ENCODE results near the gene GPC2. TPM values are rescaled to one million over a fixed set of nuclear protein-coding genes. Genes with fewer than 3 reads are reported as not detected.

GPC2 gene
- total RNA-seq, 2 donors from 2014 or later, result 1.8 to 5.0 TPM

DNA sequence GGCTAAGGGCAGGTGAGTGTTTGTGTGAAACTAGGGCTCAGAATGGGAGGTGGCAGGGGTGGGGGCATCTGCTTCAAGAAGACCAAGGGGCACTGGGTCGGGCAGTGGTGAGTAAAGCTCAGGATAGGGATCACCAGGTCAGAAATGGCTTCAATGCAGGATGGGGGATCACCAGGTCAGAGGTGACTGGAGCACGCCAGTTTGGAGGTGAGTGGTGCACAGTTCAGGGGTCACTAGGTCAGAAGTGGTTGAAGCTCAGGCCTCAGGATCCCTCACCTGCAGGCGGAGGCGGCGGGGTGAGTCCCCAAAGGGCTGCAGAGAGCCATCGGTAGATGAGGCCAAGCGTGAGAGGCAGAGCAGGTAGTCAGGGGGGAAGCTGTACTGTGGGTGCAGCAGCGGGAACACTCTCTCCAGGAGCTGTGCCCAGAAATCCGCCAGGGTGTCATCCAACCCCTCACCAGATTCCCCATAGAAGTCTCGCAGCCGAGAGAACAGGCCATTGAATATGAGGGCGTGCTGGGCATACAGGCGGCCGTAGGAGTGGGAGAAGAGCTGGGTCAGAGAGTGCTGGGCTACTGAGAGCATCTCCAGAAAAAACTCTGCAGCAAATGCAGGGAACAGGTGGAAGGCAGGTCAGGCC is 1.8 kb downstream of the GPC2 start:
- H3K4me1 ChIP-seq (ENCODE audit: control insufficient read depth in 1 of 2, low read depth in 2 of 2), result peaks cover 11 to 27% of the 10 kb centered on the region in 2 donors
- ATAC-seq (ENCODE audit: insufficient number of reproducible peaks, low FRiP score, low read depth) (no peak), DNase-seq (ENCODE audit: low spot score) (no peak)
- TF ChIP-seq, protein P1, sequence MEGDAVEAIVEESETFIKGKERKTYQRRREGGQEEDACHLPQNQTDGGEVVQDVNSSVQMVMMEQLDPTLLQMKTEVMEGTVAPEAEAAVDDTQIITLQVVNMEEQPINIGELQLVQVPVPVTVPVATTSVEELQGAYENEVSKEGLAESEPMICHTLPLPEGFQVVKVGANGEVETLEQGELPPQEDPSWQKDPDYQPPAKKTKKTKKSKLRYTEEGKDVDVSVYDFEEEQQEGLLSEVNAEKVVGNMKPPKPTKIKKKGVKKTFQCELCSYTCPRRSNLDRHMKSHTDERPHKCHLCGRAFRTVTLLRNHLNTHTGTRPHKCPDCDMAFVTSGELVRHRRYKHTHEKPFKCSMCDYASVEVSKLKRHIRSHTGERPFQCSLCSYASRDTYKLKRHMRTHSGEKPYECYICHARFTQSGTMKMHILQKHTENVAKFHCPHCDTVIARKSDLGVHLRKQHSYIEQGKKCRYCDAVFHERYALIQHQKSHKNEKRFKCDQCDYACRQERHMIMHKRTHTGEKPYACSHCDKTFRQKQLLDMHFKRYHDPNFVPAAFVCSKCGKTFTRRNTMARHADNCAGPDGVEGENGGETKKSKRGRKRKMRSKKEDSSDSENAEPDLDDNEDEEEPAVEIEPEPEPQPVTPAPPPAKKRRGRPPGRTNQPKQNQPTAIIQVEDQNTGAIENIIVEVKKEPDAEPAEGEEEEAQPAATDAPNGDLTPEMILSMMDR (IDR thresholded peaks at IDR 0.05), result no peak
- H3K27me3 ChIP-seq (replicated peaks; ENCODE audit: insufficient read depth), result no peaks in the 10 kb centered on the region
- no peaks in the 10 kb centered on the region for H3K9me3 ChIP-seq
- no peaks in the 10 kb centered on the region for H3K36me3 ChIP-seq
- no peak overlapping the region for H3K27ac ChIP-seq
- no peak overlapping the region for H3K4me3 ChIP-seq

DNA sequence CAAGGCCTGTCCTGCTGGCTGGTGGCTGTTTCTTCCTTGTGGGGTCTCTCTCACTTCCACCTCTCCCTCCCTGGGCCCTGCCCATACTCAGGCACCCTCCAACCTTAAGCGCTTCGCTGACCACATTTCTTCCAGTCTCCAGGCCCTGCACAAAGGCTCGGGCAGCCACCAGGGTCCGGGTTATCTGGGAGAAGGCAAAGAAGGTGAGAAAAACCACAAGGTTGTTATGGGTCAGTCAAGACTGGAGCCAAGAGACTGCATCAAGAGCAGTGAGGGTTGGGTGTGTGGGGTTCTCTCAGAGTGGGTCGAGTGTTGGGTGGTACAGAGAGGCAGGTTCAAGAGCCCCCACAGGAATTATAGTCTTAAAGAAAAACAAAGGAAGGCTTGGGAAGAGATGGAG is 2.6 kb downstream of the GPC2 start:
- Histone ChIP-seq H3K27me3 (replicated peaks; ENCODE audit: insufficient read depth) (no peaks in the 10 kb centered on the region), H3K27ac (no peak overlapping the region), H3K4me3 (no peak overlapping the region), H3K4me1 (ENCODE audit: control insufficient read depth in 1 of 2, low read depth in 2 of 2) (peaks cover 11 to 27% of the 10 kb centered on the region in 2 donors), H3K36me3 (no peaks in the 10 kb centered on the region), H3K9me3 (no peaks in the 10 kb centered on the region)
- no peak for ATAC-seq (ENCODE audit: insufficient number of reproducible peaks, low FRiP score, low read depth)
- no peak for DNase-seq (ENCODE audit: low spot score)
- TF ChIP-seq, protein P1 (IDR thresholded peaks at IDR 0.05), result no peak

DNA sequence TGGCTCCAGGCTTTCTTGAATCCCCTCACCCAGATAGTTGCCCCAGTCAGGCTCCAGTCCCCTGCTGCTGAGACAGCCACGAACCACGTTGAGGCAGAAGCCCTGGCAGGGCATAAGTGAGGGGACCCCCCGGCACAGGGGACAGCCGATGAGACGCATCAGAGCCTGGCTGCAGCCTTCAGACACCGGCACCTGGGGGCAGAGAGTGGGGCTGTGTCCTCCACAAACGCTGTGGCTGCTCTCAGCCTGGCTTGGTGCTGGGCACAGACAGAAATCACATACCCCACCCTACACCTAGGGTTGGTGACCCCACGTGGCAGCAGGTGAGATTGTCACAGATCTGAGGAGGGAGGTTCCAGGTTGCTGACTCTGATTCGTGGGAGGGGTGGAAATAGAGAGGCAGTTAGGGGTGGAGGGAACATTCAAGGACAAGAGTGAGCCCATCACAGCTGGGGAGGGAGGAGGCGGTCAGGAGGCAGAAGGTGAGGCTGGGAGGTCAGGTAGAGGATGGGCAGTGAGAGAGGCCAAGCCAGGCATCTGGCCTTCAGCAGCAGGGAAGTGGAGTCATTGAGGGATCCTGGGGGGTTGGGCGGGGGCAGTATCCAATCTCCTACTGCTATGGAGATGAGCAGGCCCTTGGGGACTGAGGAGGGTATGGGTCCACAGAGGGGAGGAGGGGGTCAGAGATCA is 3.2 kb downstream of the GPC2 start:
- no peaks in the 10 kb centered on the region for H3K9me3 ChIP-seq
- no peaks in the 10 kb centered on the region for H3K27me3 ChIP-seq (replicated peaks; ENCODE audit: insufficient read depth)
- no peak for ATAC-seq (ENCODE audit: insufficient number of reproducible peaks, low FRiP score, low read depth)
- TF ChIP-seq, protein P1 (IDR thresholded peaks at IDR 0.05), result no peak
- H3K27ac ChIP-seq, result no peak overlapping the region
- no peak for DNase-seq (ENCODE audit: low spot score)
- H3K4me1 ChIP-seq (ENCODE audit: control insufficient read depth in 1 of 2, low read depth in 2 of 2), result peaks cover 13 to 31% of the 10 kb centered on the region in 2 donors
- no peaks in the 10 kb centered on the region for H3K36me3 ChIP-seq
- H3K4me3 ChIP-seq, result no peak overlapping the region

DNA sequence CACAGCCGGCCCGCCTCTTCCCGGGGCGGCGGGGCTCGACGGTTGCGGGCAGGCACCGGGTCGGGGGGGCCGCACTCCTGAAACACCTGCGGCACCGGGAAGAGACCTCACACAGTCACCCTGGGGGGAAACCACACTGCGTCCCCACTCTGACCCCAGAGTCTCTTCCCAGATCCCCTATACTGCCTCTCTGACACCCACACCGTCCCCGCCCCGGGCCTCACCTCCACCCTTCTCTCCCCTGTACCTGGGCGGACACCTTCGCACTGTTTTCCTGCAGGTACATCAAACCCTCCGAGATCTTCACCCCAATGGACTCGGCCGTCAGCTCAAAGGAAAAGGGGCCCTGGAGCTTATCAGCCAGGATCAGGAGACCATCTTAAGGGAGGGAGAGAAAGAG is 5.3 kb downstream of the GPC2 start:
- Histone ChIP-seq H3K4me1 (ENCODE audit: control insufficient read depth in 1 of 2, low read depth in 2 of 2) (peaks cover 10 to 36% of the 10 kb centered on the region in 2 donors), H3K9me3 (no peaks in the 10 kb centered on the region), H3K36me3 (no peaks in the 10 kb centered on the region), H3K4me3 (peak overlapping the region; percentile 59), H3K27ac (no peak overlapping the region), H3K27me3 (replicated peaks; ENCODE audit: insufficient read depth) (no peaks in the 10 kb centered on the region)
- no peak for DNase-seq (ENCODE audit: low spot score)
- TF ChIP-seq, protein P1 (IDR thresholded peaks at IDR 0.05), result no peak
- no peak for ATAC-seq (ENCODE audit: insufficient number of reproducible peaks, low FRiP score, low read depth)

DNA sequence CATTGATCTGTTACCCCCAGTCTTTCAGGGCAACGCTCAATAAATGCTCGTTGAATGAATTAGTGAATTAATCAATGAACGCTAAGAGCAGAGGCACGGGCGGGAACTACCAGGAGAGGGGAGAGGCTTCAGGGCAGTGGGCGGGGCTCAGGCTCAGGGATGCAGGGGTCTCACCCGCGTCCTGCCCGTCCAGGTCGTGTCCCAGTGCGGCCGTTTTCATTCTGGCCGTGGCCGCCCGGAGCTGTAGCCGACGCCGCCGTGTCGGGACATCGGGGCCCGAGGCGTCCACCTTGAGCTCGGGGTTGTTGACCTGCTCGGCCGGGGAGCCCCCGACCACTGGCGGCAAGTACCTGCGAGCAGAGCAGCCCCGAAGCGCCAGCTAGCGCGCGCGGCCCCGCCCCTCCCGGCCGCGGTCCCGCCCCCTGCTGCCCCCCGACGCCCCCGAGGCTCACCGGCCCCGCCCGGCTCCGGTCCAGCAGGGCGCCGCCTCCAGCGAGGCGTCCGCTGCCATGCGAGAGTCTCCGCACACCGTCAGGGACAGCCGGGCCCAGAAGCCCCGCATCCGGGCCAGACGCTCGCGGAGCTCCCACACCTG is 6.0 kb downstream of the GPC2 start:
- peaks cover 10 to 32% of the 10 kb centered on the region in 2 donors for H3K4me1 ChIP-seq (ENCODE audit: control insufficient read depth in 1 of 2, low read depth in 2 of 2)
- H3K4me3 ChIP-seq, result peak overlapping the region; percentile 59
- no peak for DNase-seq (ENCODE audit: low spot score)
- ATAC-seq (ENCODE audit: insufficient number of reproducible peaks, low FRiP score, low read depth), result no peak
- TF ChIP-seq, protein P1 (IDR thresholded peaks at IDR 0.05), result no peak
- no peaks in the 10 kb centered on the region for H3K9me3 ChIP-seq
- no peak overlapping the region for H3K27ac ChIP-seq
- H3K27me3 ChIP-seq (replicated peaks; ENCODE audit: insufficient read depth), result no peaks in the 10 kb centered on the region
- H3K36me3 ChIP-seq, result no peaks in the 10 kb centered on the region
